ENCODE measurements around the gene SSBP4.
"Not testable (repeated sequence)": the region's sequence is repeated elsewhere in the genome, so short reads cannot be mapped to it uniquely, and the experiment has no call there.

Gene SSBP4

GRCh38 chr19:18419195-18419698, at the start of gene SSBP4:
Gene SSBP4 (plus strand): TSS chr19:18419398. CDS start chr19:18419649, 251 bp downstream.
- peak; percentile 15 for TF ChIP-seq CTCF (IDR thresholded peaks at IDR 0.05; ENCODE audit: low read depth, low read length, missing control alignments)
- DNase-seq (ENCODE audit: low read depth), result no peak
- peak within 1 kb of the TSS; percentile 57 for H3K4me3 ChIP-seq (ENCODE audit: low read depth, low read length)

GRCh38 chr19:18373407-18373891, 45.7 kb upstream of the SSBP4 start:
- TF ChIP-seq CTCF (IDR thresholded peaks at IDR 0.05; ENCODE audit: low read depth, low read length, missing control alignments), result no peak
- no peak overlapping the region for H3K4me3 ChIP-seq (ENCODE audit: low read depth, low read length)

GRCh38 chr19:18373892-18374629, 45.1 kb upstream of the SSBP4 start:
- no peak for TF ChIP-seq CTCF (IDR thresholded peaks at IDR 0.05; ENCODE audit: low read depth, low read length, missing control alignments)
- H3K4me3 ChIP-seq (ENCODE audit: low read depth, low read length), result no peak overlapping the region
- peak; percentile 92 for DNase-seq (ENCODE audit: low read depth)

More at GRCh38 chr19:18373407-18373891, 45.7 kb upstream of the SSBP4 start:
- DNase-seq (ENCODE audit: low read depth), result no peak

- TF ChIP-seq CTCF (IDR thresholded peaks at IDR 0.05; ENCODE audit: low read depth, low read length, missing control alignments), result no peak
- no peak for DNase-seq (ENCODE audit: low read depth)
- H3K4me3 ChIP-seq (ENCODE audit: low read depth, low read length), result no peak overlapping the region
Observed at GRCh38 chr19:18377026-18377425, 42.2 kb upstream of the SSBP4 start.

GRCh38 chr19:18379803-18380747, 39.1 kb upstream of the SSBP4 start:
- no peak overlapping the region for H3K4me3 ChIP-seq (ENCODE audit: low read depth, low read length)
- no peak for DNase-seq (ENCODE audit: low read depth)
- TF ChIP-seq CTCF (IDR thresholded peaks at IDR 0.05; ENCODE audit: low read depth, low read length, missing control alignments), result no peak

- DNase-seq (ENCODE audit: low read depth), result no peak
- no peak overlapping the region for H3K4me3 ChIP-seq (ENCODE audit: low read depth, low read length)
- TF ChIP-seq CTCF (IDR thresholded peaks at IDR 0.05; ENCODE audit: low read depth, low read length, missing control alignments), result no peak
Observed at GRCh38 chr19:18380843-18381242, 38.4 kb upstream of the SSBP4 start.

GRCh38 chr19:18383622-18384021, 35.6 kb upstream of the SSBP4 start:
- not testable (repeated sequence) for H3K4me3 ChIP-seq (ENCODE audit: low read depth, low read length); DNase-seq (ENCODE audit: low read depth)
